ENCODE measurements around the gene TPX2.

GRCh38 chr20:31751126-31751525 lies 12.0 kb downstream of the TPX2 start:
- no peak for TF ChIP-seq CTCF (IDR thresholded peaks at IDR 0.05; ENCODE audit: low read length)
- no peak for TF ChIP-seq EZH2 (IDR thresholded peaks at IDR 0.05; ENCODE audit: borderline replicate concordance, low read length)
